Ascending aorta (tissue), 2 donors: ENCODE results near the gene EVI5L. TPM values are rescaled to one million over a fixed set of nuclear protein-coding genes. Genes with fewer than 3 reads are reported as not detected.

ENCODE experiments used
- DNase-seq, 2 donors: peaks; one replicate each; pipeline ENCODE4 v3.0.0-alpha.2; 2019; ENCODE audit warnings: low spot score in 2 of 2
- H3K27ac ChIP-seq, 2 donors: fragments of 200-600 bp; sonication (generic); one replicate each; pipeline ENCODE4 v1.5.1; 2016 to 2017; ENCODE audit warnings: mild to moderate bottlenecking in 1 of 2
- H3K27me3 ChIP-seq: fragments of 200-600 bp; sonication (generic); one replicate; pipeline ENCODE4 v1.5.1; 2017
- H3K36me3 ChIP-seq, 2 donors: fragments of 200-600 bp; sonication (generic); one replicate each; pipeline ENCODE4 v1.5.1; 2016
- H3K4me1 ChIP-seq, 2 donors: fragments of 200-600 bp; sonication (generic); one replicate each; pipeline ENCODE4 v1.5.1; 2016 to 2017; ENCODE audit warnings: mild to moderate bottlenecking in 1 of 2
- H3K4me3 ChIP-seq, 2 donors: fragments of 200-600 bp; sonication (generic); one replicate each; pipeline ENCODE4 v1.5.1; 2016 to 2017; ENCODE audit warnings: mild to moderate bottlenecking in 1 of 2
- H3K9me3 ChIP-seq, 2 donors: fragments of 200-600 bp; sonication (generic); one replicate each; pipeline ENCODE4 v1.5.1; 2016
- CTCF ChIP-seq, 3 experiments: fragments of 200-600 bp in 2 of 3; fragments of 450-650 bp in 1 of 3; sonication (generic) in 2 of 3; IDR thresholded peaks; one replicate each; pipeline ENCODE4 v1.5.1; 2016 to 2019; ENCODE audit warnings: antibody characterized with exemption in 3 of 3, mild to moderate bottlenecking in 1 of 3, moderate library complexity in 1 of 3
- intact Hi-C: fragments of 100-400 bp; cut with DNase I; formaldehyde crosslinking; loops from one replicate; pipeline ENCODE4 v1.15.1; 2023
- total RNA-seq: library from RNA; depleted of rRNA; stranded (reverse); fragments of >200 nt; gene quantifications from one replicate; pipeline ENCODE4 v1.1.0, GENCODE V29; 2016

EVI5L gene
- total RNA-seq, 1 donor from 2014 or later: 27.7 TPM

- Histone ChIP-seq H3K9me3 (no peaks in the 10 kb centered on the region), H3K27me3 (peaks cover 4% of the 10 kb centered on the region), H3K4me3 (no peak overlapping the region), H3K27ac (no peak overlapping the region), H3K36me3 (peaks cover 0 to 8% of the 10 kb centered on the region in 2 donors), H3K4me1 (peaks cover 14 to 15% of the 10 kb centered on the region in 2 donors)
- intact Hi-C loops: no loop called here
- TF ChIP-seq CTCF (IDR thresholded peaks at IDR 0.05): no peak
- DNase-seq: no peak
Observed at GRCh38 chr19:7866399-7867091, 36.5 kb downstream of the EVI5L start.

- no peak overlapping the region for H3K4me3 ChIP-seq
- peaks cover 4% of the 10 kb centered on the region for H3K27me3 ChIP-seq
- no peak overlapping the region for H3K27ac ChIP-seq
- no peaks in the 10 kb centered on the region for H3K9me3 ChIP-seq
- peaks cover 0 to 8% of the 10 kb centered on the region in 2 donors for H3K36me3 ChIP-seq
- intact Hi-C loops: no loop called here
- TF ChIP-seq CTCF (IDR thresholded peaks at IDR 0.05): no peak
- peaks cover 14 to 15% of the 10 kb centered on the region in 2 donors for H3K4me1 ChIP-seq
- DNase-seq: no peak
Observed at GRCh38 chr19:7867092-7867844, 37.2 kb downstream of the EVI5L start.

- Histone ChIP-seq H3K9me3 (no peaks in the 10 kb centered on the region), H3K36me3 (peaks cover 0 to 5% of the 10 kb centered on the region in 2 donors), H3K27ac (no peak overlapping the region), H3K27me3 (peaks cover 9% of the 10 kb centered on the region), H3K4me1 (peaks cover 14 to 15% of the 10 kb centered on the region in 2 donors), H3K4me3 (peak overlapping the region; percentile 46 to 61)
- no peak for DNase-seq
- no peak for TF ChIP-seq CTCF (IDR thresholded peaks at IDR 0.05)
- intact Hi-C loops: no loop called here
Observed at GRCh38 chr19:7868326-7868670, 38.3 kb downstream of the EVI5L start.

GRCh38 chr19:7868671-7869452, 38.8 kb downstream of the EVI5L start:
- peak overlapping the region; percentile 46 to 61 for H3K4me3 ChIP-seq
- TF ChIP-seq CTCF (IDR thresholded peaks at IDR 0.05): peak in 2 of 3 experiments; percentile 55 to 89
- no peaks in the 10 kb centered on the region for H3K36me3 ChIP-seq
- H3K9me3 ChIP-seq: no peaks in the 10 kb centered on the region
- DNase-seq: peak in 1 of 2 donors; percentile 77
- peaks cover 12% of the 10 kb centered on the region for H3K27me3 ChIP-seq
- no peak overlapping the region for H3K27ac ChIP-seq
- intact Hi-C loops: no loop called here
- peaks cover 15 to 17% of the 10 kb centered on the region in 2 donors for H3K4me1 ChIP-seq

GRCh38 chr19:7869453-7869909, 39.5 kb downstream of the EVI5L start:
- peak overlapping the region; percentile 46 to 61 for H3K4me3 ChIP-seq
- intact Hi-C loops: no loop called here
- H3K36me3 ChIP-seq: no peaks in the 10 kb centered on the region
- H3K4me1 ChIP-seq: peaks cover 15 to 19% of the 10 kb centered on the region in 2 donors
- no peak for DNase-seq
- H3K27ac ChIP-seq: no peak overlapping the region
- H3K27me3 ChIP-seq: peaks cover 16% of the 10 kb centered on the region
- no peaks in the 10 kb centered on the region for H3K9me3 ChIP-seq
- TF ChIP-seq CTCF (IDR thresholded peaks at IDR 0.05): no peak
